H1 (cell line): Measurements from ENCODE around the gene CD200R1L.

Experiments
- CEBPB ChIP-seq: IDR thresholded peaks from 2 replicates; pipeline ENCODE4 v1.6.1; 2012; ENCODE audit warnings: low read depth, low read length
- CHD7 ChIP-seq: fragments of 300-600 bp; sonication (generic); IDR thresholded peaks from 2 replicates; pipeline ENCODE4 v1.7.1; 2012; ENCODE audit warnings: low read length, moderate library complexity, mild to moderate bottlenecking, inconsistent platforms; ENCODE audit not compliant: insufficient replicate concordance
- CTCF ChIP-seq, 3 experiments: IDR thresholded peaks; 1 replicate in 2 of 3; 2 replicates in 1 of 3; pipeline versions ENCODE4 v1.5.1 to v1.6.1; 2011; ENCODE audit warnings: low read length in 3 of 3, mild to moderate bottlenecking in 3 of 3, inconsistent platforms in 2 of 3, low read depth in 1 of 3, moderate library complexity in 1 of 3; ENCODE audit not compliant: insufficient read depth in 1 of 3; ENCODE audit errors: control extremely low read depth in 1 of 3
- EZH2 ChIP-seq: fragments of 200-600 bp; sonication (generic); IDR thresholded peaks from 2 replicates; pipeline ENCODE4 v1.7.1; 2012; ENCODE audit warnings: low read depth, mild to moderate bottlenecking, moderate library complexity, low read length, inconsistent platforms; ENCODE audit not compliant: severe bottlenecking
- HDAC2 ChIP-seq, 2 experiments: fragments of 300-600 bp in 1 of 2; sonication (generic) in 1 of 2; IDR thresholded peaks; 2 replicates each; pipeline ENCODE4 v1.6.1; 2011 to 2012; ENCODE audit warnings: low read depth in 2 of 2, low read length in 2 of 2, mild to moderate bottlenecking in 2 of 2, moderate library complexity in 2 of 2, borderline replicate concordance in 1 of 2, inconsistent platforms in 1 of 2
- HDAC6 ChIP-seq: IDR thresholded peaks from one replicate; pipeline ENCODE4 v1.7.1; 2012; ENCODE audit warnings: low read depth, mild to moderate bottlenecking, inconsistent platforms, low read length, moderate library complexity
- JUND ChIP-seq: IDR thresholded peaks from 2 replicates; pipeline ENCODE4 v1.6.1; 2011; ENCODE audit warnings: mild to moderate bottlenecking, improper control_type of control experiment, low read length
- MAX ChIP-seq: IDR thresholded peaks from 2 replicates; pipeline ENCODE4 v1.6.1; 2012; ENCODE audit warnings: inconsistent platforms
- POLR2A ChIP-seq, 2 experiments: IDR thresholded peaks; 1 replicate in 1 of 2; 2 replicates in 1 of 2; pipeline ENCODE4 v1.6.1; 2011; ENCODE audit warnings: low read depth in 2 of 2, low read length in 2 of 2, mild to moderate bottlenecking in 2 of 2; ENCODE audit errors: control extremely low read depth in 1 of 2
- POLR2AphosphoS5 ChIP-seq: IDR thresholded peaks from 2 replicates; pipeline ENCODE4 v1.6.1; 2011; ENCODE audit warnings: low read depth, low read length
- SRF ChIP-seq: IDR thresholded peaks from 2 replicates; pipeline ENCODE4 v1.6.1; 2011; ENCODE audit warnings: mild to moderate bottlenecking, low read depth, low read length, moderate library complexity
- TAF1 ChIP-seq: IDR thresholded peaks from 2 replicates; pipeline ENCODE4 v1.6.1; 2011; ENCODE audit warnings: mild to moderate bottlenecking, low read depth, low read length
- TEAD4 ChIP-seq: IDR thresholded peaks from 2 replicates; pipeline ENCODE4 v1.6.1; 2012; ENCODE audit warnings: low read depth, low read length, inconsistent platforms, mixed read lengths
- ZNF274 ChIP-seq: IDR thresholded peaks from 2 replicates; pipeline ENCODE4 v1.7.0; 2012; ENCODE audit warnings: low read length, borderline replicate concordance; ENCODE audit errors: extremely low read depth

- TF ChIP-seq SRF, result no peak
- no peak for TF ChIP-seq CTCF (IDR thresholded peaks at IDR 0.05; ENCODE audit: control extremely low read depth in 1 of 3, insufficient read depth in 1 of 3, low read depth in 1 of 3, low read length in 3 of 3)
- no peak for TF ChIP-seq TAF1
- no peak for TF ChIP-seq CEBPB
- TF ChIP-seq JUND, result no peak
- TF ChIP-seq EZH2, result no peak
- no peak for TF ChIP-seq HDAC6
- no peak for TF ChIP-seq POLR2A (IDR thresholded peaks at IDR 0.05; ENCODE audit: control extremely low read depth in 1 of 2, low read depth in 2 of 2, low read length in 2 of 2)
- no peak for TF ChIP-seq ZNF274
- TF ChIP-seq CHD7, result no peak
- TF ChIP-seq MAX, result no peak
- no peak for TF ChIP-seq HDAC2 (IDR thresholded peaks at IDR 0.05; ENCODE audit: borderline replicate concordance in 1 of 2, low read depth in 2 of 2, low read length in 2 of 2)
- TF ChIP-seq POLR2AphosphoS5, result no peak
- no peak for TF ChIP-seq TEAD4
These were observed 59.6 kb downstream of the CD200R1L start for GRCh38 chr3:112786881-112787579.
